KMS-11 (cell line): ENCODE data around the gene FYB1.

Source experiments
- H2AFZ ChIP-seq: fragments of 200-600 bp; sonication (generic); 2 replicates; pipeline ENCODE4 v1.6.1; 2016; ENCODE audit warnings: antibody characterized with exemption, mixed run types, low read depth
- H3K27ac ChIP-seq: fragments of 200-600 bp; sonication (generic); 2 replicates; pipeline ENCODE4 v1.6.1; 2016; ENCODE audit warnings: mild to moderate bottlenecking, mixed run types
- H3K27me3 ChIP-seq: fragments of 200-600 bp; sonication (generic); 2 replicates; pipeline ENCODE4 v1.6.1; 2017; ENCODE audit warnings: mild to moderate bottlenecking, low read depth, mixed run types, moderate library complexity; ENCODE audit not compliant: insufficient read depth
- H3K36me3 ChIP-seq: fragments of 200-600 bp; sonication (generic); 2 replicates; pipeline ENCODE4 v1.6.1; 2017; ENCODE audit warnings: mild to moderate bottlenecking, mixed run types; ENCODE audit not compliant: insufficient read depth
- H3K4me1 ChIP-seq: fragments of 200-600 bp; sonication (generic); 2 replicates; pipeline ENCODE4 v1.6.1; 2016; ENCODE audit warnings: mild to moderate bottlenecking, low read depth, mixed run types; ENCODE audit not compliant: poor library complexity, severe bottlenecking
- H3K4me2 ChIP-seq: fragments of 200-600 bp; sonication (generic); 2 replicates; pipeline ENCODE4 v1.7.0; 2016; ENCODE audit warnings: mild to moderate bottlenecking, mixed run types
- H3K4me3 ChIP-seq: fragments of 200-600 bp; sonication (generic); IDR thresholded peaks from 2 replicates; pipeline ENCODE4 v1.6.1; 2017; ENCODE audit warnings: low read depth, low read length, mixed read lengths; ENCODE audit not compliant: insufficient read depth
- H3K79me2 ChIP-seq: fragments of 200-600 bp; sonication (generic); 2 replicates; pipeline ENCODE4 v1.6.1; 2016; ENCODE audit warnings: low read depth, mixed run types; ENCODE audit not compliant: insufficient read depth
- H3K9ac ChIP-seq: fragments of 200-600 bp; sonication (generic); 2 replicates; pipeline ENCODE4 v1.6.1; 2016; ENCODE audit warnings: mild to moderate bottlenecking, mixed run types
- H4K20me1 ChIP-seq: fragments of 200-600 bp; sonication (generic); 2 replicates; pipeline ENCODE4 v1.6.1; 2016; ENCODE audit warnings: mild to moderate bottlenecking, mixed run types; ENCODE audit not compliant: insufficient read depth
- CTCF ChIP-seq: fragments of 200-600 bp; sonication (generic); conservative IDR thresholded peaks from 2 replicates; pipeline ENCODE4 v1.6.1; 2017; ENCODE audit warnings: low read depth, mild to moderate bottlenecking, antibody characterized with exemption, low read length, moderate library complexity, mixed read lengths

Gene FYB1

GRCh38 chr5:39151745-39152144, 67.6 kb downstream of the FYB1 start:
- Histone ChIP-seq H3K4me2 (no peak overlapping the region), H3K27ac (no peak overlapping the region), H3K36me3 (no peaks in the 10 kb centered on the region), H3K4me3 (no peak overlapping the region), H3K9ac (no peak overlapping the region), H3K4me1 (no peaks in the 10 kb centered on the region), H4K20me1 (no peaks in the 10 kb centered on the region), H2AFZ (no peak overlapping the region), H3K79me2 (no peaks in the 10 kb centered on the region), H3K27me3 (no peaks in the 10 kb centered on the region)
- no peak for TF ChIP-seq CTCF

GRCh38 chr5:39149966-39150365, 69.4 kb downstream of the FYB1 start:
- no peak for TF ChIP-seq CTCF
- H3K4me2 ChIP-seq = no peak overlapping the region
- no peaks in the 10 kb centered on the region for H3K27me3 ChIP-seq
- H3K27ac ChIP-seq = no peak overlapping the region
- H2AFZ ChIP-seq = peak overlapping the region; percentile 16; the same call in 1 of the 2 replicates
- no peak overlapping the region for H3K4me3 ChIP-seq
- no peaks in the 10 kb centered on the region for H3K4me1 ChIP-seq
- H4K20me1 ChIP-seq = no peaks in the 10 kb centered on the region
- no peaks in the 10 kb centered on the region for H3K36me3 ChIP-seq
- no peak overlapping the region for H3K9ac ChIP-seq
- H3K79me2 ChIP-seq = no peaks in the 10 kb centered on the region

- H3K9ac ChIP-seq = no peak overlapping the region
- no peaks in the 10 kb centered on the region for H3K4me1 ChIP-seq
- H2AFZ ChIP-seq = 0 out of 2 replicates have a peak overlapping the region, but pooled peaks have one; percentile 16
- TF ChIP-seq CTCF = peak; percentile 49
- no peaks in the 10 kb centered on the region for H3K27me3 ChIP-seq
- no peak overlapping the region for H3K4me2 ChIP-seq
- H3K36me3 ChIP-seq = no peaks in the 10 kb centered on the region
- H3K27ac ChIP-seq = no peak overlapping the region
- no peak overlapping the region for H3K4me3 ChIP-seq
- H3K79me2 ChIP-seq = no peaks in the 10 kb centered on the region
- no peaks in the 10 kb centered on the region for H4K20me1 ChIP-seq
Measured at GRCh38 chr5:39148983-39149534, 70.3 kb downstream of the FYB1 start.

GRCh38 chr5:39146831-39147540, 72.4 kb downstream of the FYB1 start:
- Histone ChIP-seq H3K79me2 (no peaks in the 10 kb centered on the region), H2AFZ (no peak overlapping the region), H3K9ac (no peak overlapping the region), H4K20me1 (no peaks in the 10 kb centered on the region), H3K36me3 (no peaks in the 10 kb centered on the region), H3K27me3 (no peaks in the 10 kb centered on the region), H3K4me1 (no peaks in the 10 kb centered on the region), H3K27ac (no peak overlapping the region), H3K4me3 (no peak overlapping the region), H3K4me2 (no peak overlapping the region)
- TF ChIP-seq CTCF = no peak
